GM12878 (cell line): ENCODE results near the gene GXYLT1. TPM values are rescaled to one million over a fixed set of nuclear protein-coding genes. Genes with fewer than 3 reads are reported as not detected.

ENCODE experiments used
- IRF4 ChIP-seq: IDR thresholded peaks from 2 replicates; pipeline ENCODE4 v1.6.1; 2011; ENCODE audit warnings: low read depth, low read length
- MTA2 ChIP-seq: fragments of 450-650 bp; IDR thresholded peaks from 2 replicates; pipeline ENCODE4 v1.6.1; 2016; ENCODE audit warnings: low read depth, mild to moderate bottlenecking, moderate library complexity
- NFYB ChIP-seq: IDR thresholded peaks from 2 replicates; pipeline ENCODE4 v1.6.1; 2011; ENCODE audit warnings: low read depth, mild to moderate bottlenecking, low read length, improper control_type of control experiment, moderate library complexity; ENCODE audit not compliant: insufficient read depth
- NR2C2 ChIP-seq: IDR thresholded peaks from 2 replicates; pipeline ENCODE4 v1.6.1; 2011; ENCODE audit warnings: borderline replicate concordance, low read depth; ENCODE audit not compliant: control insufficient read depth, insufficient read length
- REST ChIP-seq: IDR thresholded peaks from 2 replicates; pipeline ENCODE4 v1.6.1; 2012; ENCODE audit warnings: mild to moderate bottlenecking, low read depth, low read length
- SIN3A ChIP-seq: IDR thresholded peaks from 2 replicates; pipeline ENCODE4 v1.6.1; 2012; ENCODE audit warnings: low read depth, low read length, improper control_type of control experiment
- SIX5 ChIP-seq: IDR thresholded peaks from 2 replicates; pipeline ENCODE4 v1.6.1; 2011; ENCODE audit warnings: mild to moderate bottlenecking, low read depth, low read length, moderate library complexity; ENCODE audit not compliant: severe bottlenecking
- SREBF1 ChIP-seq: IDR thresholded peaks from 2 replicates; pipeline ENCODE4 v1.6.1; 2012; ENCODE audit warnings: mild to moderate bottlenecking, low read length
- SUZ12 ChIP-seq: fragments of 200-600 bp; sonication (generic); IDR thresholded peaks from one replicate; pipeline ENCODE4 v1.6.1; 2018; ENCODE audit warnings: antibody characterized with exemption, mild to moderate bottlenecking; ENCODE audit not compliant: unreplicated experiment
- YY1 ChIP-seq: IDR thresholded peaks from 2 replicates; pipeline ENCODE4 v1.6.1; 2011; ENCODE audit warnings: low read depth, mild to moderate bottlenecking, low read length
- ZBED1 ChIP-seq: IDR thresholded peaks from 2 replicates; pipeline ENCODE4 v1.6.1; 2016; ENCODE audit warnings: borderline replicate concordance
- ZBTB33 ChIP-seq: fragments of 450-650 bp; IDR thresholded peaks from 2 replicates; pipeline ENCODE4 v1.6.1; 2017; ENCODE audit warnings: mild to moderate bottlenecking
- ZBTB4 ChIP-seq: fragments of 450-650 bp; formaldehyde crosslinking; IDR thresholded peaks from 2 replicates; pipeline ENCODE4 v1.4.0; 2022; ENCODE audit warnings: mild to moderate bottlenecking, moderate library complexity
- ZNF217 ChIP-seq: fragments of 450-650 bp; IDR thresholded peaks from 2 replicates; pipeline ENCODE4 v1.6.1; 2017; ENCODE audit warnings: antibody characterized with exemption, mild to moderate bottlenecking
- ZNF274 ChIP-seq: IDR thresholded peaks from one replicate; pipeline ENCODE4 v1.8.0; 2011; ENCODE audit not compliant: insufficient read length, insufficient read depth
- polyA plus RNA-seq, 11 experiments: library from polyadenylated mRNA; depleted of rRNA in 4 of 11; unstranded in 6 of 11; stranded (reverse) in 5 of 11; fragments of >200 nt; fragmentation: Nextera tagmentation in 4 of 11; fragmentation: Illumina TruSeq in 1 of 11; extraction: Ambion mirVana in 4 of 11; extraction: Trizol in 1 of 11; gene quantifications; 1 replicate in 1 of 11; 2 replicates in 10 of 11; pipeline versions ENCODE4 v1.2.1 to v1.2.3, GENCODE V29; 2011 to 2016; ENCODE audit warnings: inconsistent platforms in 2 of 11, missing spikeins in 2 of 11, low read depth in 1 of 11
- total RNA-seq, 4 experiments: library from RNA; depleted of rRNA in 3 of 4; stranded (reverse); fragments of >200 nt in 3 of 4; fragmentation: Illumina TruSeq in 1 of 4; extraction: Trizol in 1 of 4; gene quantifications; 2 replicates each; pipeline versions ENCODE4 v1.2.1 to v1.2.3, GENCODE V29; 2013 to 2021
- TF ChIP-seq, protein P1 (sequence below): fragments of 450-650 bp; IDR thresholded peaks from 2 replicates; pipeline ENCODE4 v1.6.1; 2016; ENCODE audit warnings: mild to moderate bottlenecking, moderate library complexity, borderline replicate concordance

Gene GXYLT1
- total and polyA plus RNA-seq, 10 of the 15 experiments (the other 5 are each of a cell fraction or from before 2014, with no cell fraction given): 2.3 to 14.9 (median 8.9) TPM

DNA sequence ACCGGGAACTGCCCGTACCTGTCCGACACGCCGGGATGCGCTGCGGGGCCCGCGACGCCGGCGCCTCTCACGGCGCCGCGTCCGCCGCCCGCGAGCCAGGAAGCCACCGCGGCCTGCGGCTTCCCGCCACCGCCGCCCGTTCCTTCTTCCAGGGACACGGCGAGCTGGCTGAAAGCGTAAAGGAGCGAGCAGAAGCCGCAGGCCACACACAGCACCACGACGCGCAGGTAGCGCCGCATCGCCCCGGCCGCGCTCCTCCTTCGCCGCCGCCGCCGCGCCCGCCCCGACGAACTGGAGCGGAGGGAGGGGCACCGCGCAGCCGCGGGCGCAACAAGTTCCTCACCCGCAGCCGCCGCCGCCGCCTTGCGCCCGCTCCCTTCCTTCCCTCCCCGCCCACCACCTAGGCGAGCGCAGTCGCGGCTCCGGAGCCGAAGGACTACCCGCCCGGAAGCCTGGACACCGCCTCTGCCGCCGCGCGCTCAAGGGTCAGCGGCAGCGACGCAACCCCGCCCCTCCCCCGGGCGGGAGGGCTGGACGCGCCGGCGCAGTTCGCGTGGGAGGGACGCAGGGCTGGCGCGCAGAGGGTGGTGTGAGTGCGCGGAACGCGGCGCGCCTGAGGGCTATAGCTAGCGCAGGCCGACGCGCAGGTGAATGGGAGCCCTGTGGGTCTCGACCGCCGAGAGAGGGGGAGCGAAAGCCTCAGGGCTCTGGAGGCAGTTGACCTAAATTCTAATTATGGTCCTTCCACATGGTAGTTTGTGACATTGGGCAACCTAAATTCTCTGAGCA lies at the start of gene GXYLT1 (continued):
- TF ChIP-seq, protein P1, sequence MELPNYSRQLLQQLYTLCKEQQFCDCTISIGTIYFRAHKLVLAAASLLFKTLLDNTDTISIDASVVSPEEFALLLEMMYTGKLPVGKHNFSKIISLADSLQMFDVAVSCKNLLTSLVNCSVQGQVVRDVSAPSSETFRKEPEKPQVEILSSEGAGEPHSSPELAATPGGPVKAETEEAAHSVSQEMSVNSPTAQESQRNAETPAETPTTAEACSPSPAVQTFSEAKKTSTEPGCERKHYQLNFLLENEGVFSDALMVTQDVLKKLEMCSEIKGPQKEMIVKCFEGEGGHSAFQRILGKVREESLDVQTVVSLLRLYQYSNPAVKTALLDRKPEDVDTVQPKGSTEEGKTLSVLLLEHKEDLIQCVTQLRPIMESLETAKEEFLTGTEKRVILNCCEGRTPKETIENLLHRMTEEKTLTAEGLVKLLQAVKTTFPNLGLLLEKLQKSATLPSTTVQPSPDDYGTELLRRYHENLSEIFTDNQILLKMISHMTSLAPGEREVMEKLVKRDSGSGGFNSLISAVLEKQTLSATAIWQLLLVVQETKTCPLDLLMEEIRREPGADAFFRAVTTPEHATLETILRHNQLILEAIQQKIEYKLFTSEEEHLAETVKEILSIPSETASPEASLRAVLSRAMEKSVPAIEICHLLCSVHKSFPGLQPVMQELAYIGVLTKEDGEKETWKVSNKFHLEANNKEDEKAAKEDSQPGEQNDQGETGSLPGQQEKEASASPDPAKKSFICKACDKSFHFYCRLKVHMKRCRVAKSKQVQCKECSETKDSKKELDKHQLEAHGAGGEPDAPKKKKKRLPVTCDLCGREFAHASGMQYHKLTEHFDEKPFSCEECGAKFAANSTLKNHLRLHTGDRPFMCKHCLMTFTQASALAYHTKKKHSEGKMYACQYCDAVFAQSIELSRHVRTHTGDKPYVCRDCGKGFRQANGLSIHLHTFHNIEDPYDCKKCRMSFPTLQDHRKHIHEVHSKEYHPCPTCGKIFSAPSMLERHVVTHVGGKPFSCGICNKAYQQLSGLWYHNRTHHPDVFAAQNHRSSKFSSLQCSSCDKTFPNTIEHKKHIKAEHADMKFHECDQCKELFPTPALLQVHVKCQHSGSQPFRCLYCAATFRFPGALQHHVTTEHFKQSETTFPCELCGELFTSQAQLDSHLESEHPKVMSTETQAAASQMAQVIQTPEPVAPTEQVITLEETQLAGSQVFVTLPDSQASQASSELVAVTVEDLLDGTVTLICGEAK: no peak
- TF ChIP-seq SUZ12 (no peak), NFYB (no peak), ZBED1 (no peak), ZNF217 (peak; percentile 72; the same call in 1 of the 2 replicates), YY1 (no peak; the same call in 1 of the 2 replicates), ZNF274 (no peak), SIX5 (no peak), IRF4 (no peak), REST (no peak), ZBTB33 (no peak), MTA2 (no peak), SREBF1 (no peak), ZBTB4 (CRISPR knock-in tag) (no peak), NR2C2 (no peak), SIN3A (peak; percentile 31; the same call in 1 of the 2 replicates)
